GM18499 (cell line): Measurements from ENCODE around the gene ERI3.

ENCODE experiments used
- ATAC-seq: cut with Tn5 transposase; IDR thresholded peaks from one replicate; pipeline ENCODE4 v1.9.1; 2021; ENCODE audit warnings: moderate number of reproducible peaks; ENCODE audit not compliant: insufficient read depth, unreplicated experiment

Gene ERI3

GRCh38 chr1:44290250-44291094, 64.6 kb downstream of the ERI3 start:
- no peak for ATAC-seq

- no peak for ATAC-seq
Observed at GRCh38 chr1:44289530-44289929, 65.5 kb downstream of the ERI3 start.

DNA sequence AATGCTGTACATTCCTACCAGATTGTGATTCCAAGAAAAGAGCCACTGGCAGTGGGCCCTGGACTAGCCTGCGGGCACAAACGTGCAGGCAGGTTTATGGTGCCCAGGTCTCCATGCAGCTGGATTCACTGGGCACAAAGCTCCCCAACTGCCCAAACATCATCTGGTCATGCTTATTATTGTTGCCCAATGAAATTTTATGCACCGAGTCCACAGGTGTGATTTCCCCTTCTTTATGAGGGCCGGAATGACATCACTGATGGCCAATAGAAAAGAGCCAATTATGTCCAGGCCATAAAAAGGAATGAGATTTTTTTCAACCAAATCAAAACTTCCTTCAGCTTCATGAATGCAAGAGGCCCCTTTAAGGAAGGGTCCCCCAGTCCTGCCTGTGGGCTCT, 66.2 kb downstream of the ERI3 start:
- ATAC-seq, result no peak

DNA sequence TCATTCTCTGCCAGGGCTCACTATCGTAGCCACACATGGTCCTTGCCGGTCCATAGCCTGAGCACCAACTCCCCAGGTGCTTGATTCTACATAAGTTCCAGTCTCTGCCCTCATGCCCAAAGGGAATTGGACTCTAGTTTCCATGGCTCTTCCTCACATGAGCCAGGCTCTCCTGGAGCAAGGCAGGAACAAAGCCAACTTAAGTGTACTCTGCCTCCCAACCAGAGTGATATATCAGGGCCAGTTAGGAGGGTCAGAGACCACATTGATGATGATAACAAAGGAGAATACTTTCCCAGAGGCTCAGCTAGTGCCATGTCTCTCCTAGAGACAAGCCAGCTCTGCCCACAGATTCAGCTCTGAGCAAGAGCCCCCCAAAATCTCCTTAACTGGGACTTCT, 70.9 kb downstream of the ERI3 start:
- ATAC-seq, result no peak

GRCh38 chr1:44283524-44284173, 71.4 kb downstream of the ERI3 start:
- no peak for ATAC-seq

GRCh38 chr1:44282704-44283426, 72.2 kb downstream of the ERI3 start:
- no peak for ATAC-seq

DNA sequence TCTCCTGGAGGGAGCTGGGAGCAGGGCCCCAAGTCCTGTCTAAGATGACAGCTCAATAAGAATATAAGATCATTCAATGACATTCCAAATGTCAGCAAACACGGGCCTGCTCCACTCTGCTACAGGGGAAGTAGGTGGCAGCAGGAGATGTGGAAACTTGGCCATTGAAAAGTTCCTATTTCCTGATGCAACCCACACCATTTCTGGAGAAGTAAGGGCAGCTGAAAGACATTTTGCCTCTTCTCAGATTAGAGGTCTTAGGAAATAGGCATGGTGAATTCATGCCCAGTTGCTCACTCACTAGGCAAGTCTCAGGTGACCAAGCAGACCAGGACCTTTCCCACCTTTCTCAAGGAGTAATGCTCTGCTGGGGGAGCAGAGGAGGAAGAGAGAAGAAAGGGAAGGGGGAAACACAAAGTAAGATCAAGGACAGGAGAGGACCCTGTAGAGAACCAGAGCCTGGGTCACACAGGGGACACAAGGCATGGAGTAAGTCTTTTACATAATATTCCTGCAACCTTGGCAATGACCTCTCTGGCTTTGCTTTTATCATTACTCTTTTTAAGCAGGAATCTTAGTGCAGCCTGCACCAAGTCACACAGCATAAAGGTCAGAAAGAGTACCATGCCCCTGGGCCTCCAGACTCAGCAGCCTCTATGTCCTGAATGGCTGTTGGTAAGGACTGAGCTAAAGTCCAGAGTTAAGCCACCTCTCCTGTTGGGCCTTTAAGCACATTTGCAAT, 72.9 kb downstream of the ERI3 start:
- ATAC-seq, result no peak

GRCh38 chr1:44276901-44277300, 78.2 kb downstream of the ERI3 start:
- ATAC-seq, result no peak

GRCh38 chr1:44275991-44276405, 79.1 kb downstream of the ERI3 start:
- no peak for ATAC-seq

GRCh38 chr1:44275296-44275962, 79.6 kb downstream of the ERI3 start:
- no peak for ATAC-seq

- no peak for ATAC-seq
Observed at GRCh38 chr1:44273560-44274350, 81.3 kb downstream of the ERI3 start.

- ATAC-seq, result no peak
Observed at GRCh38 chr1:44272992-44273391, 82.1 kb downstream of the ERI3 start.

DNA sequence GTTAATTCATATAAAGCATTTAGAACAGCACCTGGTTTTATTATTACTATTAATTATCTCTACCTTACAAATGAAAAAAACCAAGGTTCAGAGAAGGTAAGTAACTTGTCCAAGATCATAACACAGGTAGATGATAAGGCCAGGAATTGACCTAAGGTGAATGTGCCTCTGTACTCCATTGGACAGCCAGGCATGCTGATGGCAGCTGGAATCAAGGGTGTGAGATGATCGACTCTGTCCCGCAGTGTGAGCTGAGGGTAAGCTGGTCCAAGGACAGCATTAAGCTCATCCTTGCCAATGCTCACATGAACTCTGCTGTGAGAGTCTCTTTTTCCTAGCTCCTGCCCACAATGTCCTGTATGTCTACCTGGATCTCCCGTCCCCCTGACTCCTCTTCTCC, 83.4 kb downstream of the ERI3 start:
- ATAC-seq, result no peak

DNA sequence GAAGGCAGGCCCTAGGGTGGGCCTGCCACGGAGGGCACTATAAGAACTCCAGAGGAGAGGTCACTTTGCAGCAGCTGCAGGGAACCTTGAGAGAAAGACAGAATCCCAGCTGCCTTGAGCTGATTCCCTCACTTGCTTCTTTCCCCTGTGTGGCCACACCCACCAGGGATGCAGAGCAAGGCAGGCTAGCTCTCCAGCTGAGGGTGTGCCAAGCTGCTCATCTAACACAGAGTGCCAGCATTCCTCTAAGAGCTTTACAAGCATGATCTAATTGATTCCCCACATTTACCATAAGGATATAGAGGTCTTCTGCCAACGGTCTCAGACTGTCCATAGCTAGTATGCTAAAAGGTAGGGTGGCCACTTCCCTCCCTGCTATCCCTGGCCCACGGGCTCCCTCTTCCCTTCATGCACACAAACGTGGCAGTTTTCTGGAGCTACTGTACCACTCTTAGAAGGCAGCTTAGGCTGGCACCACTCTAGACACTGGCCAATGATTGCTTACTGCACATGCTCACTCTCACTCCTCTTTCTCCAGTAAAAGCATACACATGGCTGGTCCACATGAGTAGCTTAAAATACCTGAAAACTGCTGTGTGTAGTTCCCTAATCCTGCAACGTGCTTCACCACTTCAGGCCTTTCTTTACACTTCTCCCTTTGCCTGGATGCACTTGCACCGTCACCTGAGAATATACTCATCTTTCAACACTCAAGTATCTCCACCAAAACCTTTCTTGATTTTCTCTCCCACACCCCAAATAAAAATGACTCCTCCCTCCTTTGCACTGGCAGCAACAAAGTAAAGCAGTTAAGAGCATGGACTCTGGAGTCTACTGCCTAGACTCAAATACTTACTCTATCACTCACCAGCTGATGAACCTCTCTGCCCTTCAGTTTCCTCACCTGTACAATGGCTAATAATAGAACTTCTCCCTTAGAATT, 84.1 kb downstream of the ERI3 start:
- ATAC-seq, result no peak

GRCh38 chr1:44268054-44268453, 87.0 kb downstream of the ERI3 start:
- no peak for ATAC-seq

DNA sequence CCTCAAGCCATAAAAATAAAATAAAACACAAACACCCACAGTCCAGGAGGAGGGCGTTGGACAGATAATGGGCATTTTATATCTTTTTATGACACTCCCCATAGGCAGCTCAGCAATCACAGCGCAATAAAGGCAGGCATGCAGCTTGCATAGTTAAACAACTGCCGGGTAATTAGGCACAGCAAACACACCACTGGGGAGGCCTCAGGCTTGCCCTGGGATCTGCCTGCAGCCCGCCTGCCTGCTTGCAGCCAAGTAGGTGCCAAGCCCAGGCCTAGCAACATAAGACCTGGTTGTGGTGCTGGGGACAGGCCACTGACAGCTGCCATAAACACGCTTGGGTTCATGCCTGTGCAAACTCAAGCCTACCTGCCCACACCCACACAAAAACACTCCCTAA, 87.6 kb downstream of the ERI3 start:
- ATAC-seq, result no peak

- ATAC-seq, result no peak
Observed at GRCh38 chr1:44266400-44267344, 88.4 kb downstream of the ERI3 start.
